IPS-NIHi7 (cell line): Measurements from ENCODE around the gene CALR3.
"Not testable (repeated sequence)": the region's sequence is repeated elsewhere in the genome, so short reads cannot be mapped to it uniquely, and the experiment has no call there.

Experiments
- DNase-seq: peaks from one replicate; pipeline ENCODE4 v3.0.0; 2012; ENCODE audit warnings: mixed read lengths; ENCODE audit errors: extremely low spot score

CALR3 gene

GRCh38 chr19:16497042-16497441 is 1.1 kb upstream of the CALR3 start:
- no peak for DNase-seq

- DNase-seq, result no peak
Observed at GRCh38 chr19:16496613-16496983, 631 bp upstream of the CALR3 start.

- not testable (repeated sequence) for DNase-seq
Observed at GRCh38 chr19:16486476-16486875, 9.5 kb downstream of the CALR3 start.

GRCh38 chr19:16482745-16483144 is 13.2 kb downstream of the CALR3 start:
- DNase-seq, result no peak

- DNase-seq, result no peak
Observed at GRCh38 chr19:16477311-16477710, 18.7 kb downstream of the CALR3 start.

- DNase-seq, result no peak
Observed at GRCh38 chr19:16476401-16476800, 19.6 kb downstream of the CALR3 start.

GRCh38 chr19:16473875-16474392 is 22.0 kb downstream of the CALR3 start:
- no peak for DNase-seq

GRCh38 chr19:16472992-16473391 is 23.0 kb downstream of the CALR3 start:
- no peak for DNase-seq

GRCh38 chr19:16472559-16472899 is 23.4 kb downstream of the CALR3 start:
- not testable (repeated sequence) for DNase-seq

- DNase-seq, result no peak
Observed at GRCh38 chr19:16470911-16471811, 24.8 kb downstream of the CALR3 start.

- no peak for DNase-seq
Observed at GRCh38 chr19:16470541-16470910, 25.4 kb downstream of the CALR3 start.

GRCh38 chr19:16467581-16467980 is 28.4 kb downstream of the CALR3 start:
- DNase-seq, result no peak

- DNase-seq, result not testable (repeated sequence)
Observed at GRCh38 chr19:16466802-16467427, 29.1 kb downstream of the CALR3 start.

GRCh38 chr19:16465239-16465638 is 30.7 kb downstream of the CALR3 start:
- DNase-seq, result no peak

- no peak for DNase-seq
Observed at GRCh38 chr19:16463991-16464575, 31.9 kb downstream of the CALR3 start.

GRCh38 chr19:16463341-16463990 is 32.5 kb downstream of the CALR3 start:
- no peak for DNase-seq

- DNase-seq, result no peak
Observed at GRCh38 chr19:16462757-16463250, 33.2 kb downstream of the CALR3 start.

- DNase-seq, result no peak
Observed at GRCh38 chr19:16461630-16462051, 34.3 kb downstream of the CALR3 start.

- DNase-seq, result no peak
Observed at GRCh38 chr19:16460454-16460853, 35.5 kb downstream of the CALR3 start.

- no peak for DNase-seq
Observed at GRCh38 chr19:16459680-16460079, 36.3 kb downstream of the CALR3 start.

GRCh38 chr19:16458391-16459341 is 37.3 kb downstream of the CALR3 start:
- no peak for DNase-seq
